Mesenchymal stem cell (in vitro differentiated cells and primary cell): ENCODE measurements around the gene RASGEF1C.
"Not testable (repeated sequence)": the region's sequence is repeated elsewhere in the genome, so short reads cannot be mapped to it uniquely, and the experiment has no call there.

ENCODE experiments used
- DNase-seq: peaks from one replicate; pipeline ENCODE4 v3.0.0-alpha.2; 2013
- H2AFZ ChIP-seq: one replicate; pipeline ENCODE4 v1.6.1; 2013; ENCODE audit warnings: low read depth, mild to moderate bottlenecking, control low read depth, inconsistent platforms, low read length, moderate library complexity
- H2AK5ac ChIP-seq: 2 replicates; pipeline ENCODE4 v1.6.1; 2013; ENCODE audit warnings: low read length, moderate library complexity, mild to moderate bottlenecking, inconsistent platforms; ENCODE audit not compliant: severe bottlenecking
- H2BK120ac ChIP-seq: one replicate; pipeline ENCODE4 v1.6.1; 2013; ENCODE audit warnings: low read depth, mild to moderate bottlenecking, inconsistent platforms, low read length, moderate library complexity
- H2BK12ac ChIP-seq, 2 experiments: one replicate each; pipeline ENCODE4 v1.6.1; 2013; ENCODE audit warnings: inconsistent platforms in 2 of 2, low read length in 2 of 2, mild to moderate bottlenecking in 2 of 2, moderate library complexity in 2 of 2, control low read depth in 1 of 2
- H2BK15ac ChIP-seq: one replicate; pipeline ENCODE4 v1.6.1; 2013; ENCODE audit warnings: mild to moderate bottlenecking, low read depth, inconsistent platforms; ENCODE audit not compliant: poor library complexity, severe bottlenecking
- H2BK5ac ChIP-seq: 2 replicates; pipeline ENCODE4 v1.6.1; 2013; ENCODE audit warnings: low read depth, mild to moderate bottlenecking, low read length, control low read depth, inconsistent platforms; ENCODE audit not compliant: poor library complexity, severe bottlenecking
- H3K14ac ChIP-seq, 2 experiments: one replicate each; pipeline ENCODE4 v1.6.1; 2013; ENCODE audit warnings: inconsistent platforms in 2 of 2, low read length in 2 of 2, control low read depth in 1 of 2, mild to moderate bottlenecking in 1 of 2, moderate library complexity in 1 of 2
- H3K18ac ChIP-seq, 2 experiments: one replicate each; pipeline ENCODE4 v1.6.1; 2013; ENCODE audit warnings: inconsistent platforms in 2 of 2, low read length in 2 of 2, control low read depth in 1 of 2, low read depth in 1 of 2, mild to moderate bottlenecking in 1 of 2
- H3K23ac ChIP-seq, 2 experiments: one replicate each; pipeline ENCODE4 v1.6.1; 2013; ENCODE audit warnings: inconsistent platforms in 2 of 2, low read length in 2 of 2, mild to moderate bottlenecking in 2 of 2, moderate library complexity in 2 of 2, control low read depth in 1 of 2
- H3K27ac ChIP-seq: 2 replicates; pipeline ENCODE4 v1.5.1; 2013; ENCODE audit warnings: mild to moderate bottlenecking, moderate library complexity, low read length, control low read depth, inconsistent platforms; ENCODE audit not compliant: poor library complexity, severe bottlenecking
- H3K27me3 ChIP-seq, 2 experiments: 2 replicates each; pipeline versions ENCODE4 v1.6.1 to v1.7.0; 2013; ENCODE audit warnings: low read length in 2 of 2, mild to moderate bottlenecking in 2 of 2, moderate library complexity in 2 of 2, control low read depth in 1 of 2, inconsistent platforms in 1 of 2; ENCODE audit not compliant: control insufficient read depth in 1 of 2, insufficient read depth in 1 of 2
- H3K36me3 ChIP-seq, 2 experiments: 2 replicates each; pipeline versions ENCODE4 v1.6.1 to v1.7.0; 2013; ENCODE audit warnings: low read length in 2 of 2, control low read depth in 1 of 2, inconsistent platforms in 1 of 2, low read depth in 1 of 2, mild to moderate bottlenecking in 1 of 2; ENCODE audit not compliant: insufficient read depth in 2 of 2, control insufficient read depth in 1 of 2
- H3K4ac ChIP-seq, 2 experiments: one replicate each; pipeline ENCODE4 v1.6.1; 2013; ENCODE audit warnings: inconsistent platforms in 2 of 2, low read length in 2 of 2, mild to moderate bottlenecking in 2 of 2, moderate library complexity in 2 of 2, control low read depth in 1 of 2, low read depth in 1 of 2
- H3K4me1 ChIP-seq: 2 replicates; pipeline ENCODE4 v1.6.1; 2013; ENCODE audit warnings: low read depth, low read length, control low read depth; ENCODE audit not compliant: control insufficient read depth, insufficient read depth
- H3K4me2 ChIP-seq: 2 replicates; pipeline ENCODE4 v1.6.1; 2013; ENCODE audit warnings: low read length, mild to moderate bottlenecking, inconsistent platforms; ENCODE audit not compliant: poor library complexity, severe bottlenecking
- H3K4me3 ChIP-seq, 2 experiments: 2 replicates each; pipeline versions ENCODE4 v1.5.1 to v1.7.0; 2013; ENCODE audit warnings: low read length in 2 of 2, mild to moderate bottlenecking in 2 of 2, control low read depth in 1 of 2, low read depth in 1 of 2; ENCODE audit not compliant: insufficient read depth in 1 of 2
- H3K79me1 ChIP-seq: replicated peaks from 2 replicates; pipeline ENCODE4 v1.6.1; 2013; ENCODE audit warnings: mild to moderate bottlenecking, control low read depth, low read length, inconsistent platforms; ENCODE audit not compliant: poor library complexity, severe bottlenecking
- H3K9ac ChIP-seq: 2 replicates; pipeline ENCODE4 v1.7.0; 2013; ENCODE audit warnings: mild to moderate bottlenecking, low read length, moderate library complexity
- H3K9me3 ChIP-seq: 2 replicates; pipeline ENCODE4 v1.7.0; 2013; ENCODE audit warnings: mild to moderate bottlenecking, low read length; ENCODE audit not compliant: control insufficient read depth
- H4K8ac ChIP-seq: one replicate; pipeline ENCODE4 v1.6.1; 2013; ENCODE audit warnings: inconsistent platforms, mild to moderate bottlenecking, low read length, moderate library complexity
- H4K91ac ChIP-seq: one replicate; pipeline ENCODE4 v1.6.1; 2013; ENCODE audit warnings: mild to moderate bottlenecking, low read length, inconsistent platforms
- WGBS: methylation state at CpG from one replicate; pipeline ENCODE4 v1.1.7; 2013; ENCODE audit warnings: mixed read lengths; 5-methylcytosine and 5-hydroxymethylcytosine counted together

The RASGEF1C gene

DNA sequence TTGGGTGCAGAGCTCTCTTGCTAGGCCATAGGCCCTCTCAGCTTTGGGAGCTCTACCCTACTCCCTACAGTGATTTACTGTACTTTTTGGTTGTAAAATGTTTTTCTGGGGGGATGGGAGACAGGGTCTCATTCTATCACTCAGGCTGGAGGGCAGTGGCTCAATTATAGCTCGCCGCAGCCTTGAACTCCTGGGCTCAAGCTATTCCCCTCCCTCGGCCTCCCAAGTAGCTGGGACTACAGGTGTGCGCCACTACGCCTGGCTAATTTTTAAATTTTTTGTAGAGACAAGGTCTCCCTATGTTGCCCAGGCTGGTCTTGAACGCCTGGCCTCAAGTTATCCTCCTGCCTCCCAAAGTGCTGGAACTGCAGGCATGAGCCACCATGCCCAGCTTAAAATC is 115.8 kb downstream of the RASGEF1C start:
- Histone ChIP-seq H3K4ac (no peak overlapping the region), H3K4me3 (no peak overlapping the region), H3K14ac (no peak overlapping the region), H2BK15ac (no peak overlapping the region), H2AK5ac (no peak overlapping the region), H3K9ac (no peak overlapping the region), H3K27me3 (peaks cover 0 to 7% of the 10 kb centered on the region in 2 experiments), H3K9me3 (no peaks in the 10 kb centered on the region), H2AFZ (no peak overlapping the region), H3K27ac (no peak overlapping the region), H3K18ac (no peak overlapping the region), H3K79me1 (no peaks in the 10 kb centered on the region), H4K91ac (no peak overlapping the region), H2BK120ac (no peak overlapping the region), H3K36me3 (no peaks in the 10 kb centered on the region), H3K4me1 (peaks cover 4% of the 10 kb centered on the region), H3K4me2 (no peak overlapping the region), H4K8ac (no peak overlapping the region), H3K23ac (no peak overlapping the region), H2BK5ac (no peak overlapping the region), H2BK12ac (no peak overlapping the region)
- 93% methylated on average over 5 of the region's 6 CpGs for WGBS
- no peak for DNase-seq

DNA sequence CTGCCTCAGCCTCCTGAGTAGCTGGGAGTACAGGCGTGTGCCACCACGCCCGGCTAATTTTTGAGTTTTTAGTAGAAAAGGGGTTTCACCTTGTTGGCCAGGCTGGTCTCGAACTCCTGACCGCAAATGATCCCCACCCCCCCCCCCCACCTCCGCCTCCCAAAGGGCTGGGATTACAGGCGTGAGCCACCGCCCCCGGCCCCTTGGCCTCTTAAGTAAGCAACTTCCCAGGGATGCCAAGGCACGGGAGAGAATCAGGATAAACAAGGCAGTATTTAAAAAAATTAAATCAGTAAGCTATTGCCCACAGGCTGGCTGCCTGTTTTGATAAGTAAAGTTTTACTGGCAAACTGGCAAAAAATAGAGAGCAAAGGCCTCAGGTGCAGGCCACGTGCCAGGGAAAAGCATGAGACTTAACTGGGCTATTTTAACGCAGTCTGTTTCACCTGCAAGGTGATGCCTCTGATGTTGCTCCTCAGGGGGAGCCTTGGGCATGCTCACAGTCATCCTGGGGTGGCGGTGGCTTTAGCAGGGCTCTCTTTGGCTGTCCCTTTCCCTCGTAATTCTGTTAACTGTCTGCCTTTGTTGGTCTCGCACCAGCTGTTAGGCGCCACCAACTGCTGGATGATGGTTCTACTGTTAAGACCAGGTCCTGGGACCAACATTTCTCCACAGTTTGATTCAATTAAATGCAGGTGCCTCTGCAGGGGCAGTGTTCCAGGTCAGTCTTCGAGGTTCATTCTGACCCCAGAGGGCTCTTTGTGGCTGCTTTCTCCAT is 118.1 kb downstream of the RASGEF1C start:
- Histone ChIP-seq H3K23ac (no peak overlapping the region), H2BK15ac (no peak overlapping the region), H3K9ac (peak overlapping the region; percentile 92), H2AK5ac (no peak overlapping the region), H2BK120ac (no peak overlapping the region), H3K18ac (peak overlapping the region in 1 of 2 experiments; percentile 42), H3K36me3 (no peaks in the 10 kb centered on the region), H3K9me3 (no peaks in the 10 kb centered on the region), H3K4ac (no peak overlapping the region), H3K14ac (no peak overlapping the region), H3K79me1 (no peaks in the 10 kb centered on the region), H3K4me1 (peaks cover 4% of the 10 kb centered on the region), H2AFZ (peak overlapping the region; percentile 81), H4K91ac (no peak overlapping the region), H2BK12ac (no peak overlapping the region), H3K4me3 (peak overlapping the region in 1 of 2 experiments; percentile 81), H3K27me3 (peaks cover 0 to 7% of the 10 kb centered on the region in 2 experiments), H4K8ac (no peak overlapping the region), H3K4me2 (peak overlapping the region; percentile 16), H2BK5ac (no peak overlapping the region), H3K27ac (no peak overlapping the region)
- peak; percentile 50 for DNase-seq
- WGBS = 26% methylated on average over 10 of the region's 17 CpGs

DNA sequence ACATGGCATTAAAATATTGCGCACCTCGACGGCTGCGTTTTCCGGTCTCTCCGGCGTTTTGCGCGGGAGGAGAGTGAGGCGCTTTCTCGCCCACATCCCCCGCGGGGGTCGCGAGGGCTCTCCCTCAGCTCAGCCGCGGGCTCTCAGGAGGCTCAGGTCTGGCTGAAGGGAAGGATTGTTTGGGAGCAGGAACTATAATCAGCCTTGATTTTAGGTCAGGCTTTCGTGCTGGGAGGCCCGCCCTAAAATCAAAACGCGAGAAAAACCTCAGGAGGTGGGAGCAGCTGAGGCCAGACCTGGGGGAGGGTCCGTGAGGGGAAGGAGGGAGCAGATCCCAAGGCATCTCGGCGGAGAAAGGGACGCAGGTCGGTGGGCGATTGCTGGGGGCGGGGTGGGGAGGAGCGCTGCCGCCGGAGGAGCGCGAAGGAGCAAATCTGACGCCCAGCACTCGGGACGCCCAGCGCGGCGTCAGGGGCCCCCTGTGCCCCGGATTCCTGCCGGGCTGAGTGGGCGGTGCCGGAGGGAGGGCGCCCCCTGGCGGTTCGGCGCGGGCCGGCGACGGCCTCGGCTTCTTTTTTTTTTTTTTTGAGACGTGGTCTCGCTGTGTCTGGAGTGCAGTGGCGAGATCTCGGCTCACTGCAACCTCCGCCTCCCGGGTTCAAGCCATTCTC is 118.8 kb downstream of the RASGEF1C start:
- peak overlapping the region; percentile 95 for H2AFZ ChIP-seq
- peaks cover 4% of the 10 kb centered on the region for H3K4me1 ChIP-seq
- no peak overlapping the region for H2AK5ac ChIP-seq
- H4K8ac ChIP-seq = peak overlapping the region; percentile 90
- peaks cover 0 to 5% of the 10 kb centered on the region in 2 experiments for H3K27me3 ChIP-seq
- no peaks in the 10 kb centered on the region for H3K36me3 ChIP-seq
- peak; percentile 80 for DNase-seq
- H3K18ac ChIP-seq = peak overlapping the region; percentile 93 to 94
- peak overlapping the region in 1 of 2 experiments; percentile 82 for H3K14ac ChIP-seq
- peak overlapping the region; percentile 14 for H4K91ac ChIP-seq
- peak overlapping the region; percentile 82 for H2BK5ac ChIP-seq
- H3K4me2 ChIP-seq = peak overlapping the region; percentile 90
- peak overlapping the region; percentile 92 for H3K9ac ChIP-seq
- no peaks in the 10 kb centered on the region for H3K9me3 ChIP-seq
- H2BK15ac ChIP-seq = no peak overlapping the region
- peak overlapping the region; percentile 29 for H2BK120ac ChIP-seq
- 2% methylated on average over 50 of the region's 58 CpGs for whole genome bisulfite sequencing
- peak overlapping the region; percentile 72 for H3K27ac ChIP-seq
- H3K23ac ChIP-seq = no peak overlapping the region
- peak overlapping the region; percentile 68 to 81 for H3K4me3 ChIP-seq
- H3K4ac ChIP-seq = peak overlapping the region; percentile 29 to 91
- H2BK12ac ChIP-seq = peak overlapping the region in 1 of 2 experiments; percentile 76
- H3K79me1 ChIP-seq = no peaks in the 10 kb centered on the region

DNA sequence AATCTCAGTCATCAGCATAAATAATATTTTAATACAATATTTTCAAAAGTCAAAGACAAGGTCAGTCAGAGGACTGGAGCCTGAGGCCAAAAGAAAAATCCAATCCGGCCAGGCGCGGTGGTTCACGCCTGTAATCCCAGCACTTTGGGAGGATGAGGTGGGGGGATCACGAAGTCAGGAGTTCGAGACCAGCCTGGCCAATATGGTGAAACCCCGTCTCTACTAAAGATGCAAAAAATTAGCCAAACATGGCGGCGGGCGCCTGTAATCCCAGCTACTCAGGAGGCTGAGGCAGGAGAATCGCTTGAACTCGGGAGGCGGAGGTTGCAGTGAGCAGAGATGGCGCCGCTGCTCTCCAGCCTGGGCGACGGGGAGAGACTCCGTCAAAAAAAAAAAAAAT is 119.4 kb downstream of the RASGEF1C start:
- not testable (repeated sequence) for H3K27ac ChIP-seq, H4K91ac ChIP-seq, H2AFZ ChIP-seq, H4K8ac ChIP-seq, H3K27me3 ChIP-seq, H2BK5ac ChIP-seq, H3K4me1 ChIP-seq, H2BK12ac ChIP-seq, H3K23ac ChIP-seq, H3K4me2 ChIP-seq, H3K36me3 ChIP-seq, H3K4ac ChIP-seq, H3K9me3 ChIP-seq, H3K14ac ChIP-seq, H2BK15ac ChIP-seq, DNase-seq, H3K79me1 ChIP-seq, H2AK5ac ChIP-seq, H2BK120ac ChIP-seq, H3K18ac ChIP-seq
- Histone ChIP-seq H3K9ac (peak overlapping the region; percentile 92), H3K4me3 (peak overlapping the region in 1 of 2 experiments; percentile 81)
- WGBS = 78% methylated on average over 13 of the region's 18 CpGs
